ENCODE results near the gene GPR146.

GPR146 gene

DNA sequence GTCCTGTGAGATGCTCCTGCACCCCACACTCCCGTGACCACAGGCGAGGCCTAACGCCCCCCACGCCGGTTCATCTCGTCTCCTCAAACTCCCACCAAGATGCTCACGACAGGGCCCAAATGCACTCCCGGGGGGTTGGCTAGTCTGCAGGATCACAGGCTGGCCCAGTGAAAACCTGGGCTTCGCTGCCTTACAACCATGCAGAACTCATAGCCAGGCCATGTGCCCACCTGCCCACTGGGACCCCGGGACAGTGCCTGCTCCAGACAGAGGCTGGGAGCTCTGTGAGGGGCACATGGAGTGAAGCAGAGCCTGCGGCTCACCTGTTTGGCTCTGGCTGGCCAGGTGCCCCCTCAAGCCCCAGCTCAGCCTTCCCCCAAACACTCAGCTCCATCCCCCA lies 34.2 kb downstream of the GPR146 start:
- no peak for DNase-seq (ENCODE audit: low spot score)

DNA sequence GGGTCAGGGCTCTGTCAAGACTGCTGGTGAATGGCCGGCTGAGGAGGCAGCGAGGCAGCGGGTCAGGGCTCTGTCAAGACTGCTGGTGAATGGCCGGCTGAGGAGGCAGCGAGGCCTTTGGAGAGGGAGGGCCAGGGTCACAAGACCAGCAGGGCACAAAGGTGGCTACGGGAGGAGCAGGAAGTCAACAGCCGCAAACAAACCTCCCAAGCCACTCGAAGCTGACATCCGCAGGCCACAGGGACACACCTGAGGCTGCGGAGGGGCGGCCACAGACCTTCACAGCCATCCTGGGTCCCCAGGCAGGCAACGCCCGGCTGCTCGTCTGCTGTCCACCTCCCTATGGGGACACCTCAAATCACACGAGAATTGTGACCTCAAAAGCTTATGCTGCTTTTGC lies 34.6 kb downstream of the GPR146 start:
- DNase-seq (ENCODE audit: low spot score): no peak

DNA sequence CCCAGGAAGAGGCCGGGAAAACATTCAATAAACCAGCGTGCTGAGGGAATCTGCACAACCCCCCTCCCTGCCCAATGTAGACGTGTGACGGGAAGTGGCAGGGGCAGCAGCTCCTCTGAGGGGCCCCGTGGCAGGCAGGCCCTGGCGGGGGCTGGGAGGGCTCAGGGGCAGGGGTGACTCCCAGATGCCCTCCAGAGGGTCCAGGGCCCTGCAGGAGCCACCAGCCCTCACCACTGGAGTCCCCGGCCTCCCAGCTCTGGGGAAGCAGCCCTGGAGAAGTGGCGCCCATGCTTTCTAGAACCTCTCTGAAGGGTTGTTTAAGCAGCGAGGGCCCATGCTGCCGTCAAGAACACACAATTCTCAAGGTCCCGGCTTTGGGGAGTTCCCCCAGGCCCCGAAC lies 35.2 kb downstream of the GPR146 start:
- no peak for DNase-seq (ENCODE audit: low spot score)

DNA sequence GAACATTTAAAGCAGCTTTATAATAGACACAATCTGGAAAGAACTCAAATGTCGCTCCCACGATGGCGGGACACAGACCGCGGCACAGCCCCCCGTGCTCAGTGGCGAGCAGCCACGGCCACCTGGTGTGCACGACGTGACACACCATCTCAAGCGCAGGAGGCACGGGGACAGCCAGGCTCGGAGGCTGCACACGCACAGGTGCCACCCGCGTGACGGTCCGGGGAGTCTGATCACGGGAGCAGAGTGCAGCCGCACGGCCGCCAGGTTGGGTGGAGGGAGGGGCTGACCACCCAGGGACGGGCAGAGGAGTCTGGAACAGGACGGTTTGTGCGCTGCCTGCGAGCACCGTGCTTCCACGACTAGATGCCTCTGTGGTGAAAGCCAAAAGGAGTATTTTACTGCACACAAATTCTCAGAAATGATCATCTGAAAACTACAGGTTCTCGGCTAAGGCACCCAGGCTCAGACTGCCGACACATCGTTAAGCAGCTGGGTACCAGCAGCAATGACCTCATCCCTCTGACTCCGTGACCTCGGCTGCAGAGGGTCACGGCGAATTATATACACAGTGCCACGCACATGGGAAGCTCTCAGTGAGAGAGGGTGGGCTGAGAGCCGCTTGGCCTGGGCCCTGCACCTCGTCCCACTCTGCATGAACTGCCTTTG lies 36.0 kb downstream of the GPR146 start:
- no peak for DNase-seq (ENCODE audit: low spot score)

DNA sequence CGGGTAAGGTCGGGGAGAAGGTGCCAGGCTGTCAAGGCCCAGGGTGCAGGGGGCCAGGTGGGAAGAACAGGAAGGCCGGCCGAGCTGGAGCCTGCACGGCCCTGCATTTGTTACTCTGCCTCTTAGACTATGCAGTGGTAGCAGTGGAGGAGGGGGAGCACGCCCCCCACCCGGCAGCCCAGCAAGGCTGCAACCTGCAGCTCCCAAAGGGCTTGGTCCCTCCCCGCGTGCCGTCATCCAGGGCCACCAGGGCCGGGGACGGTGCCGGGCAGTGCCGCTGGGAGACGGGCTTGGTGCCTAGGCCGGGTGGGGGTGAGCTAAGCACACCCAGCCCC lies 36.5 kb downstream of the GPR146 start:
- DNase-seq (ENCODE audit: low spot score): no peak

DNA sequence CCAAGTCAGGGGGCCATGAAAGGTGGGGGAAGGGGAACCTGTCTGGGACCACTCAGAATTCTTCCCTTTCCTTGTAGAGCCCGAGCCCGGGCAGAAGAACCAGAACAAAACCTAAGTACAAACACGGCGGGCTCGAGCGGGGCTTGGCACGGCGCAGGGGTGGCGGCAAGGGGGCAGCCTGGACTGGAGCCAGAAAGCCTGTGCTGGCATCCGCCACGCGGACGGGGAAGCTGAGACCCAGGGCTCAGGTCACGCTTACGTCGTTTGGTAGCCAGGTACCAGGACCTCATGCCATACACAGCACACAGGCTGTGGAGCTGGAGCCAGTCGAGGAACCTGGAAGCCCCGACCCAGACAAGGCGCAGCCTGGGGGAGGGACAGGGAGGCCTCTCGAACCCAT lies 37.0 kb downstream of the GPR146 start:
- DNase-seq (ENCODE audit: low spot score): no peak

DNA sequence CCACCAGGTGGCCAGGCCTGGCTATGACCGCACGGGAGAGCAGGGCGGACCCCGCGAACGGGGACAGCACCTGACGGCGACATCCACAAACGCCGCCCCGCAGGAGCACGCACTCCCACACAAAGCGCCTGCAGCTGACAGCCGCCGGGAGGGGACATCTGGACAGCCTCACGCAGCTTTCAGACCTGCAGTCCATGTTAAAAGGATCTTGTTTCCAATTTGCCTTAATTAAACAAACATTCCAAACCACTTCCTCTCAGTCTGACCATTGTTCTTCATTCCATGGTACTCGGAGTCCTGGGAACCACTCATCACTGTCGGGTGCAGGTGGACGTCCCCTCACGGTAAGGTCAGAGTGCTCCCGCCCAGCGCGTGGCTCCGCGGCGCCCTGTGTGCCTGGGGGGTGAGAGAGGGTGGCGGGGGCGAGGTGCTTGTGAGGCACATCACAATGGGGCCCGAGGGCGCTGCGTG lies 37.6 kb downstream of the GPR146 start:
- no peak for DNase-seq (ENCODE audit: low spot score)

DNA sequence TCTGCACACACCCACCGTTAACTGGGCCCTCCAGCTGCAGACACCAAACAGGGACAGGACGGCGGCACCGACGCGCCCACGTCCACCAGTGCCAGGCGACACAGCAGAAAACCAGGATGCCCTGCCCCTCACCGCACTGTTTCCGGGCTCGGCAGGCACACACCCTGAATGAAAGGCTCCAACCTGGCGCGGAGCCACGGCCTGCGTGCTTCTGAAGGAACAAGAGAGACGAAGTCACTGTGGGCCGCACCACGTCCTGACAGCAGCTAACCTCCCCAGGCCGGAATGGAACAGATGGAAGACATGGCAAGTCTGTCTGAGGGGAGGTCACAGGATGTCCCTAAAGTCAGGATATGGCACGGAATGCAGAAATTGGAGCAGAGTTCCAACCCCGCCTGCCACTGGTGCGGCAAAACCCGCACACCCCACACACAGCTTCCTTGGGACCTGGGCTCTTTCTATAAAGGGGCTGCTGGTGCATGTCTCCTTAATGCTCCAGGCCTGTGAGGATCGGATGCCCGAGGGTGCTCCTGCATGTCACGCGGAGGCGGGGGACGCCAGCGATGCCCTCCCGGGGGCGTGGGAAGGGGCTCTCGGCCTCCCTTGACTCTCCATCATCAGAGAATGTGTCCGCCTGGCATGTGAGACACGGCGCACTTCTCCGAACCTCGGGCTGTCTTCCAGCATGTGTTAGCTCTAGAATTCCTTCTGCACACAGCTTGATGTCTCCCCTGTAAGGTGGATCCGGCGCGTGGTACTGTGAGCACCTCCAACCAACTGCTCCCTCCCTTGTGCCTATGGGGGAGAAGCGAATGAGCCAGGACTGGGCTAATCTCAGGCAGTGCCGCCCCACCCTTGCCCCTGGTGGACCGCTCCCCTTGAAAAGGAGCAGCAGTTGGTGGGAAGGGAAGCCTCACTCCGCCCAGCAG lies 39.6 kb downstream of the GPR146 start:
- DNase-seq (ENCODE audit: low spot score): no peak

DNA sequence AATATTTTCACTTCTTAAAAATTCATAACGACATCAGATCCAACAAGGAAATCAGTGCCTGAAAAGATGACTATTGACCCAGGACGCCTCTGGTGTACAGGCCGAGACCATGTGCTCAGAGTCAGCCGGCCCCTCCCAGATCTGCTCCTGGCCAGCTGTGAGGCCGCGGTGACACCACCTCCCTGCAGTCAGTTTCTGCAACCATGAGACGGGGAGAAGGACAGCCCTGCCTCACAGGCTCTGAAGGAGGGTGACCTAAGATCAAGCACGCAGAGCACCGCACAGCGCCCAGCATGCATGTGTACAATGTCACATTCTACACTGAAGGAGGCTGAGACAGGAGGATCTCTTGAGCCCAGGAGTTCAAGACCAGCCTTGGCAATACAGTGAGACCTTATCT lies 40.9 kb downstream of the GPR146 start:
- DNase-seq (ENCODE audit: low spot score): peak; percentile 70

DNA sequence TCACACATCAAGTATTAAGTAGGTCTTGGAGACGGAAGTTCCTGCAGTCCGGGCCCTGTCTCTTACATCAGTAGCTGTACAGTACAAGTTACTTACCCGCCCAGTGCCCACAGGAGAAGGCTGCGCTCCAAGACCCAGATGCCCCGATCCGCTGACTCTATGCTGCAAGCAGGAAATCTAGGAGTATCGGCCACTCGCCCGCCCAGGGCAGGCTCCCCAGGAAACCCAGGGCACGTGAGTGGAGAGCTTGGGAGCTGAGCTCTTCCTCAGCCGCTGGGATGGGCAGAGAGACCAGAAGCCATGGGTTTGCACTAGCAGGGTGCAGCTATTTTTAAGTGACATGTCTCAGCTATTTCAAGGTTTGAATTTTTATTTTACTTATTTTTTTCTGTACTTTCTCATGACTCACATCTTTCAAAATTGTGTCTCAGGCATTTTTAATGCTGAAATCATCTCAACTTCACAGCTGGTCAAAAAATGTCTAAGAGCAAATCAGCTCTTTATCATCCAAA lies 41.6 kb downstream of the GPR146 start:
- DNase-seq (ENCODE audit: low spot score): no peak

DNA sequence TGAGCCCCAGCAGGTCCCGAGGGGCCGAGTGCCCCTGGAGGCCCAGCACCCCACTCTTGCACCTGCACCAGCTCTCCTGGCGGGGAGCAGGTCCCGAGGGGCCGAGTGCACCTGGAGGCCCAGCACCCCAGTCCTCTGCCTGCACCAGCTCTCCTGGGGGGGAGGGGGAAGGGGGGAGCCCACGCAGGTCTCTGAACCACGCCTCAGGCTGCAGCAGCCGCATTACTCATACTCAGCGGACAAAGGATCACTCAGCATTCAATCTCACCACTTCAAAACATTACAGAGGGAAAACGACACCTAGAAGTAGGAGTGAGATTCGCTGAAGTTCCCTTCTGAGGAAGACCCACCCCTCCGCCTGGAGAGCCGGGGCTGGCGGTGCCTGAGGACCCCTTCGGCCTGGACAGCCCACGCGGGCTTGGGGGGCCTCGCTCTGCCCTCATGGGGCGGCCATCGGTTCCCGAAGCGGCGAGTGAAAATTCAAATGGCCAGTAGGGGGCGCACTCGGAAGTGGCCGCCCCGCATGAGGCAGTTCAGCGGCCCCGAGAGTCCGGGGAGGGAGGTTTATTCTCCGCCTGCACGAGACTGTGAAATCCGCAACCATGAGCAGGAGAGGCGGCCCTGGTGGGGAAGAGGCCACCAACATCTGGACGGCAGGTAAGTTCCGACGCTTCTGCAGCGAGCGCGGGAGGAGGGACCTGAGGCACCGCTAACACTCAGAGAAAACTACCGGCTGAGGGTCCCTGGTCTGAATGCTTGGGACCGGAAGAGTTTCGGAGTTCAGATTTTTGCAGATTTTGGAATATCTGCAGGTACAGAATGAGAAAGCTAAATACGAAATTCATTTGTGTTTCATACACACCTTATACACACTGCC lies 42.5 kb downstream of the GPR146 start:
- peak; percentile 98 for DNase-seq (ENCODE audit: low spot score)

DNA sequence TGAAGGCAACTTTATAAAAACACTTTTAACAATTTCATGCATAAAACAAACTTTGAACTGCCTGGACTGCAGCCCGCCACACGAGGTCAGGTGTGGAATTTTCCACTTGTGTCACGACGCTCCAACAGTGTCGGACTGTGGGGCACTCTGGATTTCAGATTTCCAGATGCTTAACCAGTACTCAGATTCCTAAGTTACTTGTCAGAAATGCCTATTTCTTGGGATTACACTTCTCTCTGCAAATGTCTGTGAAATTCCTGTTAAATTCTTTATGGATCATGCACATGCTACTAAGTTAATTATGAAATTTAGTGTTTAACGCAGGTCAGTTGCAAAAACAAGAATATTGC lies 43.1 kb downstream of the GPR146 start:
- DNase-seq (ENCODE audit: low spot score): no peak

DNA sequence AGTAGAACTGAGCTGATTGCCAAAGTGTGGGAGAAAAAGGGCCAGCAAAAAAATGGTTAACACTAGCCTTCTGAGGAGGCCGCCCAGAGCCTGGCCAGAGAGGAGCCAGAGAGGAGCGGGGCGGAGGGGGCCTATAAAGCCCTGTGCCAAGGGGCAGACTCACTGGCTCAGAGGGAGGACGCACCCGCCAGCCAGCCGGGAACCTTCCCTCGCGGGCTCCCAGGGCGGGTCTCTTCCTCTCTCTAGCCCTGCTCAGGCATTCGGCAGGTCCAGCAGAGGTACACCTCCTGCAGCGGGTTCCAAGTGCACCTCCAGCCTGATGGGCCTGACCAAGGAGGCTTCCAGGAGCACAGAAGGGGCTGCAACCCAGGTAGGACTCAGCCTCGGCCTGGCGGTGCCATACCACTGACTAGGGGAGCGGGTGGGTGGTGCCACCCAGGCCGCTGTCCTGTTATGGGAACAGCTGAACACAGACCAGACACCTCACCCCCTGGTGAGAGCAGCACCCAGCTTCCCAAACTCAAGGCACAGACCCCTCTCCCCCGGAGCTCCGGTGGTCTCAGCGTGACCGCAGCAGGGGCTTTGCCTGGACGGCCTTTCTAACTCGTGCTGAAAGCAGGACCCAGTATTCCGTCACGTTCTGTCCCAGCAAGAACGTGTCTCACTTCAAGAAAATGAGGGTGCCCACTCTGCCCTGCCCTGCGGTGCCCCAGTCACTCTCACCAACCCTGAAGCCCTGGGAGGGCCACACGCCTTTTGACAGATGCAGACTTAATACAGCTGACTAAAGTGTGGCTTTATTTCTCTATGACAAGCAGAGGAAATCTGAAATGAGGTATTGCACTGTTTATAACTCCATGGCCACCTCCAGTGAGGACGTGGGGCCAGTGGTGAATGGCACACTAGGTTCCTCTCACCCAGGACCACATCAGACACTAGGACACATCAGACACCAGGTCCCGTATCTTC lies 43.9 kb downstream of the GPR146 start, which contains the start of gene GPER1:
Gene GPER1 (plus strand): TSS at position 162 of the 969 bp plus-strand sequence. CDS start 3,616 bp downstream, outside the sequence.
- DNase-seq (ENCODE audit: low spot score): peak; percentile 39

DNA sequence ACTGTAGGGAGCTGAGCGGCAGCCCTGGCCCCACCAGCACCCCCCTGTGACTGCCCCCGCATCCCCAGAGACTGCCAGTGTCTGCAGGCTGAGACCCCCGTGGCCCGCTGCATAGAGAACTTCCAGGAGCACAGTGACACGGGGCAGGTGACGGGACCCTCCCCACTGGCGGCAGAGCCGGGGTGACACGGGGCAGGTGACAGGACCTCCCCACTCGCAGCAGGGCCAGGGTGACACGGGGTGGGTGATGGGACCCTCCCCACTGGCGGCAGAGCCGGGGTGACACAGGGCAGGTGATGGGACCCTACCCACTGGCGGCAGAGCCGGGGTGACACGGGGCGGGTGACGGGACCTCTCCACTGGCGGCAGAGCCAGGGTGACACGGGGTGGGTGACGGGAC lies 45.9 kb downstream of the GPR146 start:
- DNase-seq (ENCODE audit: low spot score): no peak

DNA sequence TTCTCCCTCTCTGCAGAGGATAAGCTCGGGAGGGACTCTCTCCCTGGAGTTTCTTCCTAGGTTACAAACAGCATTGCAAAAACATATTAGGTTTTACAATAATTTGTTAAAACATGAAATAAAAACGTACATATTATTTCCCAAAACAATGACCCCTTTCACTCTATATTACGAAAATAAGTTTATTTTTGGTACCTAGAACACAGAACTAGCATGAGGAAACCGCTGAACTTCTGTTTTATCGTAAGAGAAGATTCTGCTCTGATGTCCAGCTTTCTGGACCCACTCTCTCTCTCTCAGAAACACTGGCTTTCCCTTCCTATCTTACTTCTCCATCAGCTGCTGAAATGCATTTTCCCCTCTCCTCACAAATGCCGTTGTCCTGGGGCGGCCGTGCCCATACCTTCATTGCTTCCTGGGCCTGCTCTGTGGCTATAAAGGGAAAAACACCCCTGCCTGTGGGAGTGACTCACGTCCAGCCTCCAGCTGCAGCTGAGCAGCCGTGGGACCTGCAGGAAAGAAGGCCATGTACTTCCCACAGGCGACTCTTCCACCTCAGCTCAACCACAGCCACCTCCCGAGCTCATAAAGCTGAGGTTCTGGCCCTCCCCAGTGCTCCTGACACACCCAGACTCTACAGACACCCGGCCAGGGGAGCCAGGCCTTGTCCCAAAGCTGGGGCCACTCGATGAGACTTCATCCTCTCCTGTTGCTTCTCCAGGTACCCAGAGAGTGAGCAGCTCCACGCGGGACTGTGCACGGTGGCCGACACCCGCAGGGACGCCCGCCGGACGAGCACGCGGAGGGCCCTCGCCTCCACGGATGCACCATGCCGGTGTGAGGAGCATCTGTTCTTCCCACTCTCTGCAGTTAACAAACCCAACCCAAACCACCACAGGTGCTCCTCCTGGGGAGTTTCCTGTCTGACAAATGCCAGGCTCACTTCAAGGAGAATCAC lies 46.6 kb downstream of the GPR146 start:
- no peak for DNase-seq (ENCODE audit: low spot score)

DNA sequence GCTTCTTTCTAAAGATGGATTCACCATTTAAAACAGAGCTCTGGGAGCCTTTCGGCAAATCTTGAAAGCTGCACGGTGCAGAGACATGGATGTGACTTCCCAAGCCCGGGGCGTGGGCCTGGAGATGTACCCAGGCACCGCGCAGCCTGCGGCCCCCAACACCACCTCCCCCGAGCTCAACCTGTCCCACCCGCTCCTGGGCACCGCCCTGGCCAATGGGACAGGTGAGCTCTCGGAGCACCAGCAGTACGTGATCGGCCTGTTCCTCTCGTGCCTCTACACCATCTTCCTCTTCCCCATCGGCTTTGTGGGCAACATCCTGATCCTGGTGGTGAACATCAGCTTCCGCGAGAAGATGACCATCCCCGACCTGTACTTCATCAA lies 47.3 kb downstream of the GPR146 start:
- DNase-seq (ENCODE audit: low spot score): no peak

DNA sequence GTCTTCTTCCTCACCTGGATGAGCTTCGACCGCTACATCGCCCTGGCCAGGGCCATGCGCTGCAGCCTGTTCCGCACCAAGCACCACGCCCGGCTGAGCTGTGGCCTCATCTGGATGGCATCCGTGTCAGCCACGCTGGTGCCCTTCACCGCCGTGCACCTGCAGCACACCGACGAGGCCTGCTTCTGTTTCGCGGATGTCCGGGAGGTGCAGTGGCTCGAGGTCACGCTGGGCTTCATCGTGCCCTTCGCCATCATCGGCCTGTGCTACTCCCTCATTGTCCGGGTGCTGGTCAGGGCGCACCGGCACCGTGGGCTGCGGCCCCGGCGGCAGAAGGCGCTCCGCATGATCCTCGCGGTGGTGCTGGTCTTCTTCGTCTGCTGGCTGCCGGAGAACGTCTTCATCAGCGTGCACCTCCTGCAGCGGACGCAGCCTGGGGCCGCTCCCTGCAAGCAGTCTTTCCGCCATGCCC lies 47.9 kb downstream of the GPR146 start:
- DNase-seq (ENCODE audit: low spot score): no peak

DNA sequence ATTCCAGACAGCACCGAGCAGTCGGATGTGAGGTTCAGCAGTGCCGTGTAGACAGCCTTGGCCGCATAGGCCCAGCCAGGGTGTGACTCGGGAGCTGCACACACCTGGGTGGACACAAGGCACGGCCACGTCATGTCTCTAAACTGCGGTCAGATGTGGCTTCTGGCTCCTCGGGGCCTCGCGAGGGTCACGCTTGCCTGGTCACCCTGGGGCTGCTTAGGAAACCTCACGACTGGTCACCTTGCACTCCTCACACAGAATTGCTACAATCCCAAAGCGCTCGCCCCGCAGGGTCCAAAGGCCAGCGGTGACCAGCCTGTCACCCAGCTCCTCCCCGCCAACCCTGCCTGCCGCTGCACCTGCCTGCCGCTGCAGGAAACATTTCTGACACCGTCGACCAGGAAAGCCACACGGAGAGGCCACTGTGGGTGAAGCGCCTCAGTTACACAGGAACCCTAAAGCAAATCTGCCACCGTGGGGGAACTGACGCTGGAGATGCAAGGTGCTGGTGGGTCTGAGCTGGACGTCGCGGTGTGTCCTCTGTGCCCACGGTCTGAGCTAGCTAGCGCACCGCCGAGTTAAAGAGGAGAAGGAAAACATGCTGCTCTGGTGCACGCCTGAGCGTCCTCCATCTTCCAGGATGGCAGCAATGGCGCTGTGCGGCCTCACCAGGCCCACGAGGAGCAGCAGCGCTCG lies 48.6 kb downstream of the GPR146 start:
- DNase-seq (ENCODE audit: low spot score): no peak

DNA sequence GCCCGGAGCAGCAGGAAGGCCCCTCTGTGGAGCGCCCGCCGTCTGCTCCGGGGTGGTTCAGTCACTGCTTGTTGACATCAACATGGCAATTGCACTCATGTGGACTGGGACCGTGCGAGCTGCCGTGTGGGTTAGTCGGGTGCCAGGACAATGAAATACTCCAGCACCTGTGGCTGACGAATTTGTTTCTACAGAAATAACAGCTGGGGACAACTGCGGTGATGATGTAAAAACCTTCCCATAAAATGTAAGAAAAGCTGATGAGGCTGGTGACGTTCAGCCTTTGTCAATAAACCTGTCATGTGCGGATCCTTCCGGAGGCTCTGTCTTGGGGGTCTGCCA lies 49.1 kb downstream of the GPR146 start:
- no peak for DNase-seq (ENCODE audit: low spot score)
